Activated CD4-positive, alpha-beta T cell treated with anti-CD3 and anti-CD28 coated beads for 36 hours (primary cell): Measurements from ENCODE around the gene NFATC2. TPM values are rescaled to one million over a fixed set of nuclear protein-coding genes. Genes with fewer than 3 reads are reported as not detected.
A peak's percentile ranks its signal among the peaks of the same experiment; 100 is the strongest.

Source experiments
- ATAC-seq: fragments of 200-7000 bp; cut with Tn5 transposase; one replicate; pipeline ENCODE4 v1.10.0; 2021; ENCODE audit warnings: mild to moderate bottlenecking, moderate library complexity
- CTCF ChIA-PET: fragments of 350-600 bp; sonication (Branson Sonifier 250); formaldehyde crosslinking; loops from one replicate; lab custom pipeline; 2021; ENCODE audit warnings: antibody characterized with exemption; lab: Charles Lee
- POLR2A ChIA-PET: fragments of 350-600 bp; sonication (Branson Sonifier 250); formaldehyde crosslinking; loops from one replicate; lab custom pipeline; 2021; ENCODE audit warnings: antibody characterized with exemption, inconsistent platforms; lab: Charles Lee
- DNase-seq: peaks from one replicate; pipeline ENCODE4 v3.0.0-alpha.2; 2020
- H3K27ac Mint-ChIP-seq: one replicate; pipeline ENCODE4 v1.8.0; 2021; ENCODE audit warnings: mixed read lengths
- H3K27me3 Mint-ChIP-seq: one replicate; pipeline ENCODE4 v1.8.0; 2021; ENCODE audit warnings: mixed read lengths
- H3K36me3 Mint-ChIP-seq: one replicate; pipeline ENCODE4 v1.8.0; 2021; ENCODE audit warnings: low read depth, mixed read lengths
- H3K4me1 Mint-ChIP-seq: one replicate; pipeline ENCODE4 v1.8.0; 2021; ENCODE audit warnings: mixed read lengths
- H3K4me3 Mint-ChIP-seq: one replicate; pipeline ENCODE4 v1.8.0; 2021; ENCODE audit warnings: mild to moderate bottlenecking, moderate library complexity, mixed read lengths
- H3K9me3 Mint-ChIP-seq: one replicate; pipeline ENCODE4 v1.8.0; 2021; ENCODE audit warnings: low read depth, mixed read lengths
- intact Hi-C, 2 experiments: fragments of 100-400 bp; cut with DNase I in 1 of 2; cut with micrococcal nuclease in 1 of 2; formaldehyde crosslinking; loops; one replicate each; pipeline versions ENCODE4 v1.14.2 to v1.15.1; 2022 to 2024; cut with DNase I, micrococcal nuclease
- total RNA-seq, 2 experiments: library from RNA; stranded (reverse); gene quantifications; one replicate each; pipeline ENCODE4 v1.2.3, GENCODE V29; 2021

NFATC2 gene
- total RNA-seq, 2 experiments from 2014 or later, result 38.5 to 49.8 TPM

DNA sequence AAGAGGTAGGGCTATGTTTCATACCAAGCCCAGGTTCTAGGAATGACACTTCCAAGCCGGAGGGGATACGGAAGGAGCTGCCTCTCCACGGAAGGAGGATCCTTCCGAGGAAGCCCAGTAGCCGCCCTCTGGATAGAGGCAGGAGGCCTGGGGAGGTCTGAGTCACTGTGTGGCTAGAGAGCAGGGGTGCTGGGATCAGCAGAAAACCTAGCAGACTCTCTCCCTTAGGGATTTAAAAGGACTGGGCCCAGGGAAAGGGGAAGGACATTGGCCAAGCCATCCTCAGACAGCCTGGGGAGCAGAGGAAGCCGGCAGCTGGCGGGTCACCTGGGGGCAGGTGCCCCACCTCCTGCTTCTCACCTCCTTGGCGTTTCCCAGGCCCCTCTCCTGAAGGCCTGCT is 36.6 kb upstream of the NFATC2 start:
- POLR2A ChIA-PET, result interaction anchor here (0.7 kb wide), 1 partner anchor 51 kb away, joined by 3 read pairs; no protein-coding TSS in a partner anchor

DNA sequence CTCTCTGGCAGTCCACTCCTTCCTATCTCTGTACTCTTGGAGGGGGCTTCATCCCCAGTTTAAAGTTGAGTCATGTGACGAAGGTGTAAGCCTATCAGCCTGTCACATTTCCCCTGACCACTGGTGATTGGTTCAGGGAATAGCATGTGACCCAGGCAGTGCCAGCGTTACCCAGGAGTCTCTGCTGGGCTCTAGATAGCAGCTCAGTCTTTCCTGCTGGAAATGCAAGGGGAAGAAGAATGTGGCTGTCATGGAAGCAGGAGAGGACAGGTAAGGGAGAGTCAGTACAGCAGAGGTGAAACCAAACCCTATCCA is 35.6 kb upstream of the NFATC2 start:
- POLR2A ChIA-PET, result no interaction called here
- peaks cover 3% of the 10 kb centered on the region for H3K36me3 Mint-ChIP-seq
- peaks cover 2% of the 10 kb centered on the region for H3K27me3 Mint-ChIP-seq

More for the DNA sequence above, 36.6 kb upstream of the NFATC2 start:
- H3K4me1 Mint-ChIP-seq, result peaks cover 11% of the 10 kb centered on the region
- ATAC-seq (no peak), DNase-seq (no peak)
- H3K27ac Mint-ChIP-seq, result no peak overlapping the region
- CTCF ChIA-PET, result interaction anchor here (0.8 to 1.0 kb wide), 2 partner anchors 11 to 16 kb away, joined by 3 to 4 read pairs; no protein-coding TSS in a partner anchor
- intact Hi-C loops, result no loop called here
- no peak overlapping the region for H3K4me3 Mint-ChIP-seq
- peaks cover 5% of the 10 kb centered on the region for H3K9me3 Mint-ChIP-seq
- peaks cover 2% of the 10 kb centered on the region for H3K27me3 Mint-ChIP-seq
- peaks cover 3% of the 10 kb centered on the region for H3K36me3 Mint-ChIP-seq

DNA sequence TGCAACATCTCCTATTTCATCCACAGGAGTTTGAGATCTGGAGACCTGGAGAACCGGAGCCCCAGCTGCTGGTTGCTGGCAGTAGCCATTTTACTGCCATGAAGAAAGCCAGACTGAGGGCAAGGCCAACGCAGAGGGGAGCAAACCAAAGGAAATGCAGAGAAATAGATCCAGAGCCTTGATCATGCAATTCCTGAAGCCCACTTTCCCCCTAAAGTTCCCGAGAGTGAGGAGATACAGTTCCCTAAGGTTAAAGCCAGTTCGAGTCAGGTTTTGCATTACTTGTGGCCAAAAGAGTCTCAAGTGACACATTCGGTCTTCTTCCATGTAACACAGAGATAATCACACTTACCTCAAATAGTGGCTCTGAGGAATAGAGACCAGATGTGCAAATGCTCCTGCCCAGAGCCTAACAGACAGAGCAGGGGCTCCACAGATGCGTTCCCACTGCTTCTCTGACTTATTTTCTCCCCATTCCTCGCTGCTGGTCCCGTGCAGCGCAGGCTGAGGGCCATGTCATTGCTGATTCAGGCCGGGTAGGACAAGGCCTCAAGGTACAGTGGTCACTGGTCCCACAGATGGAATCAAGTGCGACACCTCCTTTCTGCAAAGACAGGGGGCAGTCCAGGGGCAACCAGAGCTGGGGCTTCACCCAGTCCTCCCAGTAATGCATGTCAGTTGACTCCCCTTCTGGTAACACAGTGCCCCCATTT is 35.1 kb upstream of the NFATC2 start:
- ChIA-PET CTCF (no interaction called here), POLR2A (no interaction called here)
- Mint-ChIP-seq H3K27ac (no peak overlapping the region), H3K4me3 (no peak overlapping the region), H3K4me1 (peaks cover 18% of the 10 kb centered on the region), H3K9me3 (peaks cover 5% of the 10 kb centered on the region), H3K27me3 (peaks cover 2% of the 10 kb centered on the region), H3K36me3 (peaks cover 3% of the 10 kb centered on the region)
- intact Hi-C loops, result no loop called here
- DNase-seq, result no peak
- no peak for ATAC-seq

More for the DNA sequence above, 35.6 kb upstream of the NFATC2 start:
- CTCF ChIA-PET, result no interaction called here
- H3K4me3 Mint-ChIP-seq, result no peak overlapping the region
- DNase-seq (no peak), ATAC-seq (no peak)
- no peak overlapping the region for H3K27ac Mint-ChIP-seq
- H3K9me3 Mint-ChIP-seq, result peaks cover 5% of the 10 kb centered on the region
- intact Hi-C loops, result no loop called here
- peaks cover 18% of the 10 kb centered on the region for H3K4me1 Mint-ChIP-seq

DNA sequence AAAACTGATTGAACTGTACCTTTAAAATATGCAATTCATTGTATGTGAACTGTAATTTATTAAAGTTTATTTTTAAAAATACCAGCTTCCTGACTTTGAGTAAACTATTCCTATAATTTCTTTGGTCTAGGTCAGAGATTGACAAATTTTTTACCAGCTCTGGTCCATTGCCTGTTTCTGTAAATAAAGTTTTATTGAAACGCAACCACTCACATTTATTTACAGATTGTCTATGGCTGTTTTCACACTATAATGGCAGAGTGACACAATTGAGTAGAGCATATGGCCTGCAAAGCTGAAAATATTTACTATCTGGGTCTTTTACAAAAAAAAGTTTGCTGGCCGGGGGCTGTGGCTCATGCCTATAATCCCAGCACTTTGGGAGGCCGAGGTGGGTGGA is 33.0 kb upstream of the NFATC2 start:
- ChIA-PET POLR2A (no interaction called here), CTCF (interaction anchor here (0.7 to 1.7 kb wide), 7 partner anchors 11 to 78 kb away, joined by 3 to 9 read pairs (median 3); no protein-coding TSS in a partner anchor)
- H3K9me3 Mint-ChIP-seq, result peaks cover 5% of the 10 kb centered on the region
- no peak overlapping the region for H3K4me3 Mint-ChIP-seq
- intact Hi-C loops, result loop anchor here in 1 of 2 experiments (2.0 kb wide), 1 partner anchor 77 kb away; no protein-coding TSS in a partner anchor
- peaks cover 18% of the 10 kb centered on the region for H3K4me1 Mint-ChIP-seq
- ATAC-seq (no peak), DNase-seq (no peak)
- H3K27me3 Mint-ChIP-seq, result no peaks in the 10 kb centered on the region
- H3K27ac Mint-ChIP-seq, result no peak overlapping the region
- peaks cover 3% of the 10 kb centered on the region for H3K36me3 Mint-ChIP-seq

DNA sequence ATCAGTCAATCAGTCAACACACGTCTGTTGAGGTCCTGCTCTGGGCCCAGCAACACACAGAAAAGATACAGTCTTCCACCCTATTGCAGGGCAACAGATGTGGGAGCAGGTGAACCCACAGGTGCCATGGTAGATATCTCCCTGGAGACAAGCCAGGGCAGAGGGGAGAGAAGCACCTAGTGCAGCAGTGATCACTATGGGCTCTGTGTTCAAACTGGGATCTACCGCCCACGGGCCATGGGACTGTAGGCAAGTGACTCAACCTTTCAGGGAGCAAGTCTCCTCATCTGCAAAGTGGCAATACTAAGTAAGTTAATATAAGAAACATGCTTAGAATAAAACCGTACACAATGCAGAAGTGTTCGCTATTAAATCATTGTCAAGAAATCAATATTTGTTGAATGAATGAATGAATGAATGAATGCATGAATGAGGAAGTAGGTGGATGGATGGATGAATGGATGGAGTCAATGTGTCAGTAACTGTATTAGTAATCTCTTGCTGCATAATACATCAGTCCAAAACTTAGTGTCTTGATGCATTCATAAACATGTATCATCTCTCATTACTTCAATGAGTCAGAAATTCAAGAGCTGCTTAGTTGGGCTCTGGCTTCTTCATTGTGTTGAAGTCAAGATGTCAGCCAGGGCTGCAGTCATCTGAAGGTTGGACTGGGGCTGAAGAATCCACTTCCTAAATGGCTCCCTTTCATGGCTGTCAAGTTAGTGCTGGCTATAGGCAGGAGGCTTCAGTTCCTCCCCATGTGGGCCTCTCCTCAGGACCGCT is 31.9 kb upstream of the NFATC2 start:
- DNase-seq, result peak; percentile 74
- H3K27ac Mint-ChIP-seq, result no peak overlapping the region
- POLR2A ChIA-PET, result interaction anchor here (0.7 to 1.2 kb wide), 4 partner anchors 9 to 121 kb away, joined by 3 read pairs; no protein-coding TSS in a partner anchor
- peaks cover 3% of the 10 kb centered on the region for H3K36me3 Mint-ChIP-seq
- CTCF ChIA-PET, result interaction anchor here (0.7 to 2.1 kb wide), 11 partner anchors 9 to 207 kb away, joined by 3 to 9 read pairs (median 3); no protein-coding TSS in a partner anchor
- H3K9me3 Mint-ChIP-seq, result peaks cover 5% of the 10 kb centered on the region
- ATAC-seq, result peak; percentile 95
- intact Hi-C loops, result loop anchor here (1.0 to 5.0 kb wide), 4 partner anchors 32 to 76 kb away; partner anchors contain the start of gene NFATC2 (in 1 of the 2)
- H3K4me3 Mint-ChIP-seq, result no peak overlapping the region
- H3K4me1 Mint-ChIP-seq, result peaks cover 18% of the 10 kb centered on the region
- peaks cover 1% of the 10 kb centered on the region for H3K27me3 Mint-ChIP-seq

DNA sequence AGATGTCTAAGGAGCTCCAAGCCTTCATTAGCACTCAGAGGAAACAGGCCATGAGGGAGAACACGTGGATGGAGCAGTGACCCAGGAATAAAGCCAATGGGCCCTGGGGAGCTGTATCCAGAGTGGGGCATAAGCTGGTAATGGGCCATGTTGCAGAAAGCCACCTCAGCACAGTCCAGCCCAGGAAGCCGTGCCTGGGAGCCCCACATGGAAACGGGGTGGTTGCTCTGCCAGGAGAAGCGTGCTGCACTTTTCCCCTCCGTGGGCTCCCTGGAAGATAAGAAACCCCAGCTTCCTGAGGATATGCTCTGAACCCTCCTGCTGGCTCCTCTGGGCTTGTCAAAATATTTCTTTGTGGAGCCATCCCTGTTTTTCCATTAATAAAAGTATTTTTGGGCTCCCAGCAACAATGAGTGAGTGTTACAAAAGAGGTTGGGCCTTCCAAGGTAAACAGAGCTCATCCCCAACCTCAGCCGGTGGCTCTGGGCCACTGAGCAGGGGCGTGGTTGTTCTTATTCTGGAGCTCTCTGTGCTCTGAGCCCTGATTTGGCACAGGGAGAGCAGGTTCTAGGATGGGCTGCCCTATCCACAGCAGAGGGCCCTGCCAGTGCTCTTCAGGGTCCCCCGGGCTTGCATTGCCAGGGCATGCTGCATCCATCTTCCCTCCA is 31.2 kb upstream of the NFATC2 start:
- Mint-ChIP-seq H3K27ac (no peak overlapping the region), H3K9me3 (peaks cover 5% of the 10 kb centered on the region), H3K27me3 (peaks cover 2% of the 10 kb centered on the region), H3K36me3 (peaks cover 3% of the 10 kb centered on the region), H3K4me1 (peaks cover 18% of the 10 kb centered on the region), H3K4me3 (no peak overlapping the region)
- ChIA-PET CTCF (interaction anchor here (0.6 to 2.1 kb wide), 7 partner anchors 9 to 779 kb away, joined by 3 to 7 read pairs (median 3); partner anchors contain the start of gene NFATC2), POLR2A (interaction anchor here (1.0 to 1.2 kb wide), 2 partner anchors 61 to 79 kb away, joined by 3 read pairs; no protein-coding TSS in a partner anchor)
- no peak for DNase-seq
- intact Hi-C loops, result loop anchor here (1.0 to 5.0 kb wide), 4 partner anchors 31 to 75 kb away; partner anchors contain the start of gene NFATC2 (in 1 of the 2)
- ATAC-seq, result no peak

DNA sequence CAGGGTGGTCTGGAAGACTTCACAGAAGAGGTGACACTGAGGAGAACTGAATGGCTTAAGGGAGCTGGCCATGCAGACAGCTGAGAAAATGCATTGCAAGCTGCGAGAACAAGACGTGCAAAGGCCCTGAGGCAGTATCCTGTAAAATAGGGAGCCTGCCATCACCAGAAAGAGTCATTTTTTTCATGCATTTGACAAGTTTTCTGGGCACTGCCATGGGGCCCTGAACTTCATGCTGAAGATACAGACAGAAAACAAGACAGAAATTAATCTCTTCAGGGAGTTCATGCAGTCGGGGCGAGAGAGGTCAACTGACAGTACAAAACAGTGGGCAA is 28.9 kb upstream of the NFATC2 start:
- Mint-ChIP-seq H3K9me3 (peaks cover 13% of the 10 kb centered on the region), H3K27ac (no peak overlapping the region), H3K4me3 (no peak overlapping the region), H3K27me3 (peaks cover 8% of the 10 kb centered on the region), H3K36me3 (peaks cover 3% of the 10 kb centered on the region), H3K4me1 (peaks cover 18% of the 10 kb centered on the region)
- ChIA-PET CTCF (interaction anchor here (1.0 kb wide), 1 partner anchor 17 kb away, joined by 3 read pairs; no protein-coding TSS in a partner anchor), POLR2A (no interaction called here)
- intact Hi-C loops, result loop anchor here in 1 of 2 experiments (5.0 kb wide), 1 partner anchor 44 kb away; no protein-coding TSS in a partner anchor
- DNase-seq (no peak), ATAC-seq (no peak)

DNA sequence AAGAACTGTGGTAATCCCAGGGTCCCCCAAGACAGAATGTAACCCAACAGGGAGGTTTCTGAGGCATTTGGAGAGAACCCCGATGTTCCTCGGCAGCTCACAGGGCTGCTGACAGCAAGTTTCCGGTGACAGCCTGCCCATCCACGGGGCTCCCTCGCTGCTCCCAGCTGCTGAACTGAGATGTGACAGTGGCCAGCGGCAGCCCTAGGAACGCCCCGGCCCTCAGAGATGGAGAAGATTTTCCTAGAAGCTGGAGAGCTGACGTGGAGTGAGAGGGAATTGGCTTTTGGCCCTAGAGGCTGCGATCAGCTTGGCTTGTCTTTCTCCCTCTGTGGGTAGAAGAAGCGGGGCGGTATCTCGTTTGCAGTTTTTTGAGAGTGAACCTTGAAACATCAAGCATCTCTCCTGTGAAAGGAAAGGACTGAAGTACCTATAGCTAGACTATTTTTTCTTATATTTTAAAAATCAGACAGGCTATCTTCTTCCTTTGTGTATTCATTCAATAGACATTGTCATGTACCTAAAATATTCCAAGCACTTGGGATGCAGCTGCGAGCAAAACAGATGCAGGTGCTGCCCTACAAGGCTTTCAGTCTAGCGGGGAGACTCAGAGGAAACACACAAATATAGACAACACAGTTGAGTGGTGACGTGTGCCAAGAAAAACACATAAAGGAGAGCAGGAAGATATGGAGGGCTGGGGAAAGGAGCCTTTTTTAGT is 28.4 kb upstream of the NFATC2 start:
- intact Hi-C loops, result loop anchor here in 1 of 2 experiments (5.0 kb wide), 1 partner anchor 44 kb away; no protein-coding TSS in a partner anchor
- ChIA-PET POLR2A (no interaction called here), CTCF (interaction anchor here (1.0 kb wide), 1 partner anchor 16 kb away, joined by 3 read pairs; no protein-coding TSS in a partner anchor)
- H3K36me3 Mint-ChIP-seq, result peaks cover 3% of the 10 kb centered on the region
- H3K4me3 Mint-ChIP-seq, result no peak overlapping the region
- DNase-seq (no peak), ATAC-seq (no peak)
- H3K9me3 Mint-ChIP-seq, result peaks cover 13% of the 10 kb centered on the region
- H3K27me3 Mint-ChIP-seq, result peaks cover 8% of the 10 kb centered on the region
- H3K27ac Mint-ChIP-seq, result no peak overlapping the region
- H3K4me1 Mint-ChIP-seq, result peaks cover 18% of the 10 kb centered on the region

DNA sequence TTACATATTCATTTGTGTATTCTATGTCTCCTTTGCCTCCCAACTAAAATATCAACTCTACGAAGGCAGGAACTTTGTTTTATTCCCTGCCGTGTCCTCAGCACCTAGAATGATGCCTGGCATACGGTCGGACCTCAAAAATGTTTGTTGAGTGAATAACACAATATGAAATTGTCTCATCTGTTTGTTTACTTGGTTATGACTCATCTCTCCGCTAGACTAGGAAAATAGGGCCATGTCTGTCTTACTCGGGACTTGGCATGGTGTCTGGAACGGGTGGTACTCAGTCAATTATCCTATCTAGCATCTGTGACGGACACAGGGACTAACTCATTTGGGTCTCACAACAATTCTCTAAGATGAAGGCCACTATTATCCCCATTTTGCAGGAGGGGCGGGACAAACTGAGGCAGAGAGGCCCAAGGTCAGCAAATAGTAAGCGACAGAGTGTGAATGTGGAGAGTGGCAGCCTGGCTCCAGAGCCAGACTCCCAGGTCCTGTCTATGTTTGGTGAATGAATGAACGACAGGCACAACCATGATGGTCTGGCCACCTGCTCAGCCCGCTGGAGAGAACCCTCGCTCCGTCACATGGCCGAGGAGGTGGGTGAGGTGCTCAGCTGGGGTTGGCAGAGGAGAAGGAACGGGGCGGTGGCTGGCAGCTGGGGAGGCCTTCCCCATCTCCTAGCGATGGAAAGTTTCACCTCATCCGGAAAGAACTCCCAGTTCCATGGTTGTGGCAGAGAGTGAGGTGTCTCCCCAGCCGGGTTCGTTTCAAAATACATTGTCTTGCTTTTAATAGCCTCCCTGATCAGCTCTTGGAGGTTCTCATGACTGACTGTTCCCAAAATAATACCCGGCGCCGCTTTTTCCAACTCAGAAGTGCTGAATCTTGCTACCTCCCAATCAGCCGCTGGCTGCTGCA is 27.6 kb upstream of the NFATC2 start:
- DNase-seq, result no peak
- H3K9me3 Mint-ChIP-seq, result peaks cover 11% of the 10 kb centered on the region
- H3K27me3 Mint-ChIP-seq, result peaks cover 8% of the 10 kb centered on the region
- no peak overlapping the region for H3K27ac Mint-ChIP-seq
- ChIA-PET POLR2A (no interaction called here), CTCF (interaction anchor here (1.0 kb wide), 1 partner anchor 15 kb away, joined by 3 read pairs; no protein-coding TSS in a partner anchor)
- H3K36me3 Mint-ChIP-seq, result peaks cover 3% of the 10 kb centered on the region
- H3K4me1 Mint-ChIP-seq, result peaks cover 16% of the 10 kb centered on the region
- H3K4me3 Mint-ChIP-seq, result no peak overlapping the region
- intact Hi-C loops, result loop anchor here in 1 of 2 experiments (5.0 kb wide), 1 partner anchor 43 kb away; no protein-coding TSS in a partner anchor
- ATAC-seq, result no peak
